Measurements from ENCODE around the gene INHBE. TPM values are rescaled to one million over a fixed set of nuclear protein-coding genes. Genes with fewer than 3 reads are reported as not detected.

The INHBE gene
- total RNA-seq, 4 donors from 2014 or later: not detected

DNA sequence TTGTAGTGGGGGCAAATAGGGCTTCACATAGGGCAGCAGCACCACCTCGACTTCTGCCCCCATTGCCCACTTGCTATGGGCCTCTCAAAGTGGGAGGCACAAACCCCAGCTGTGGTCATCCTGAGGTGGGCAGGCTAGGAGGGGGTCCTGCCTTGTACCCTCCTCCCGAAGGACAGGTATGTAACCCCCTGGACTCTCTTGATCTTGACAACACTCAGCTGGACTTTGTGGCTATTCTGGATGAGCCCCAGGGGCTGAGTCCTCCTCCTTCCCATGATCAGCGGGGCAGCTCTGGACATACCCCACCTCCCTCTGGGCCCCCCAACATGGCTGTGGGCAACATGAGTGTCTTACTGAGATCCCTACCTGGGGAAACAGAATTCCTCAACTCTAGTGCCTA, 16.6 kb downstream of the INHBE start:
- Histone ChIP-seq H3K27me3 (peaks cover 8 to 98% (median 18%) of the 10 kb centered on the region in 4 donors), H3K27ac (no peak overlapping the region), H3K4me3 (no peak overlapping the region), H3K4me1 (peaks cover 16 to 20% (median 18%) of the 10 kb centered on the region in 3 donors), H3K9me3 (no peaks in the 10 kb centered on the region), H3K36me3 (no peaks in the 10 kb centered on the region)
- intact Hi-C loops (cut with DNase I): no loop called here
- WGBS, 2 donors: 94 to 100% methylated on average over 3 of the region's 3 CpGs
- no peak for DNase-seq
- TF ChIP-seq CTCF (IDR thresholded peaks at IDR 0.05): no peak
- TF ChIP-seq POLR2A (IDR thresholded peaks at IDR 0.05): no peak

GRCh38 chr12:57472391-57472790, 17.3 kb downstream of the INHBE start:
- intact Hi-C loops (cut with DNase I): no loop called here
- H3K9me3 ChIP-seq: no peaks in the 10 kb centered on the region
- TF ChIP-seq POLR2A (IDR thresholded peaks at IDR 0.05) (no peak), CTCF (IDR thresholded peaks at IDR 0.05) (no peak)
- no peaks in the 10 kb centered on the region for H3K36me3 ChIP-seq
- peaks cover 8 to 98% (median 18%) of the 10 kb centered on the region in 4 donors for H3K27me3 ChIP-seq
- DNase-seq: no peak
- WGBS, 2 donors: 97 to 100% methylated on average over 2 to 3 of the region's 3 CpGs
- peaks cover 16 to 20% (median 18%) of the 10 kb centered on the region in 3 donors for H3K4me1 ChIP-seq
- H3K4me3 ChIP-seq: no peak overlapping the region
- H3K27ac ChIP-seq: no peak overlapping the region

GRCh38 chr12:57473392-57473791, 18.3 kb downstream of the INHBE start:
- Histone ChIP-seq H3K36me3 (no peaks in the 10 kb centered on the region), H3K27me3 (peaks cover 8 to 99% (median 18%) of the 10 kb centered on the region in 4 donors), H3K4me1 (peaks cover 16 to 22% (median 18%) of the 10 kb centered on the region in 3 donors), H3K4me3 (no peak overlapping the region), H3K27ac (no peak overlapping the region), H3K9me3 (no peaks in the 10 kb centered on the region)
- TF ChIP-seq POLR2A (IDR thresholded peaks at IDR 0.05): no peak
- TF ChIP-seq CTCF (IDR thresholded peaks at IDR 0.05): no peak
- WGBS, 2 donors: 49% methylated on average over 3 of the region's 3 CpGs
- intact Hi-C loops (cut with DNase I): no loop called here
- DNase-seq: no peak

GRCh38 chr12:57473886-57474285, 18.8 kb downstream of the INHBE start:
- no peak for DNase-seq
- 75 to 83% methylated on average over 1 to 5 of the region's 5 CpGs for WGBS, 2 donors
- intact Hi-C loops (cut with DNase I): no loop called here
- Histone ChIP-seq H3K4me3 (no peak overlapping the region), H3K36me3 (no peaks in the 10 kb centered on the region), H3K4me1 (peaks cover 16 to 27% (median 18%) of the 10 kb centered on the region in 3 donors), H3K27ac (no peak overlapping the region), H3K9me3 (no peaks in the 10 kb centered on the region), H3K27me3 (peaks cover 8 to 98% (median 18%) of the 10 kb centered on the region in 4 donors)
- TF ChIP-seq POLR2A (IDR thresholded peaks at IDR 0.05) (no peak), CTCF (IDR thresholded peaks at IDR 0.05) (no peak)

- Histone ChIP-seq H3K36me3 (no peaks in the 10 kb centered on the region), H3K4me3 (no peak overlapping the region), H3K9me3 (no peaks in the 10 kb centered on the region), H3K27me3 (peaks cover 8 to 97% (median 18%) of the 10 kb centered on the region in 4 donors), H3K27ac (no peak overlapping the region), H3K4me1 (peaks cover 16 to 28% (median 18%) of the 10 kb centered on the region in 3 donors)
- 75 to 88% methylated on average over 8 of the region's 8 CpGs for WGBS, 2 donors
- intact Hi-C loops (cut with DNase I): no loop called here
- no peak for DNase-seq
- TF ChIP-seq CTCF (IDR thresholded peaks at IDR 0.05): no peak
- TF ChIP-seq POLR2A (IDR thresholded peaks at IDR 0.05): no peak
Observed at GRCh38 chr12:57474430-57474829, 19.3 kb downstream of the INHBE start.
